ENCODE results near the gene ZNF41. TPM values are rescaled to one million over a fixed set of nuclear protein-coding genes. Genes with fewer than 3 reads are reported as not detected.

ZNF41 gene
- total and polyA plus RNA-seq, 12 donors: 3.1 to 19.3 (median 14.6) TPM

DNA sequence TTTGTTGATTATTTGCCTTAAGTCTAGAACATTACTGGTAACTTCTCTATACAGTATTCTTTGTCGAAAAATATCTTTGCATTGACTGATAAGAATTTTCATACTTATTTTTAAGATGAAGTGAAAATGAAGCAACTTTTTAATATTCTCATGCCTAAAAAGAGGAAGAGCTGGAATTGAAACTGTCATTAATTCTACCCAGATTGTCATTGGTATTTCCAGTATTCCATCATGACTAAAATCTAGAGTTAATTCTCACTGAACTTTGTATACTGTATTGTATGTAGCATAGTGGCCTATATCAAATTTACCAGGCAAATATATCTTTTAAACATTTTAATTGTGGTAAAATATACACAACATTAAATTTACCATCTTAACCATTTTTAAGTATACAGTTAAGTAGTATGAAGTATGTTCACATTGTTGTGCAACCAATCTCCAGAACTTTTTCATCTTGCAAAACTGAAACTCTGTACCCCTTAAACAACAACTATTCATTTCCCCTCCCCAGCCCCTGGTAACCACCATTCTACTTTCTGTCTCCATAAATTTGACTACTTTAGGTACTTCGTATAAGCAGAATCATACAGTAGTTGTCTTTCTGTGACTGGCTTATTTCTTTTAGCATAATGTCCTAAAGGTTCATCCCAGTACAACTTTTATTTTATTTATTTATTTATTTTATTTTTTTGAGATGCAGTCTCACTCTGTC, 24.3 kb upstream of the ZNF41 start:
- Histone ChIP-seq H3K27ac (no peak overlapping the region), H3K9me3 (no peaks in the 10 kb centered on the region), H3K4me1 (no peaks in the 10 kb centered on the region), H3K4me3 (no peak overlapping the region), H3K36me3 (no peaks in the 10 kb centered on the region), H3K27me3 (peaks cover 0 to 27% (median 0%) of the 10 kb centered on the region in 7 donors)
- DNase-seq (no peak), ATAC-seq (no peak)
- TF ChIP-seq, protein P1, sequence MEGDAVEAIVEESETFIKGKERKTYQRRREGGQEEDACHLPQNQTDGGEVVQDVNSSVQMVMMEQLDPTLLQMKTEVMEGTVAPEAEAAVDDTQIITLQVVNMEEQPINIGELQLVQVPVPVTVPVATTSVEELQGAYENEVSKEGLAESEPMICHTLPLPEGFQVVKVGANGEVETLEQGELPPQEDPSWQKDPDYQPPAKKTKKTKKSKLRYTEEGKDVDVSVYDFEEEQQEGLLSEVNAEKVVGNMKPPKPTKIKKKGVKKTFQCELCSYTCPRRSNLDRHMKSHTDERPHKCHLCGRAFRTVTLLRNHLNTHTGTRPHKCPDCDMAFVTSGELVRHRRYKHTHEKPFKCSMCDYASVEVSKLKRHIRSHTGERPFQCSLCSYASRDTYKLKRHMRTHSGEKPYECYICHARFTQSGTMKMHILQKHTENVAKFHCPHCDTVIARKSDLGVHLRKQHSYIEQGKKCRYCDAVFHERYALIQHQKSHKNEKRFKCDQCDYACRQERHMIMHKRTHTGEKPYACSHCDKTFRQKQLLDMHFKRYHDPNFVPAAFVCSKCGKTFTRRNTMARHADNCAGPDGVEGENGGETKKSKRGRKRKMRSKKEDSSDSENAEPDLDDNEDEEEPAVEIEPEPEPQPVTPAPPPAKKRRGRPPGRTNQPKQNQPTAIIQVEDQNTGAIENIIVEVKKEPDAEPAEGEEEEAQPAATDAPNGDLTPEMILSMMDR (IDR thresholded peaks at IDR 0.05): no peak
- 50 to 92% methylated on average over 2 of the region's 2 CpGs for WGBS, 2 donors
- intact Hi-C loops (cut with DNase I): no loop called here

DNA sequence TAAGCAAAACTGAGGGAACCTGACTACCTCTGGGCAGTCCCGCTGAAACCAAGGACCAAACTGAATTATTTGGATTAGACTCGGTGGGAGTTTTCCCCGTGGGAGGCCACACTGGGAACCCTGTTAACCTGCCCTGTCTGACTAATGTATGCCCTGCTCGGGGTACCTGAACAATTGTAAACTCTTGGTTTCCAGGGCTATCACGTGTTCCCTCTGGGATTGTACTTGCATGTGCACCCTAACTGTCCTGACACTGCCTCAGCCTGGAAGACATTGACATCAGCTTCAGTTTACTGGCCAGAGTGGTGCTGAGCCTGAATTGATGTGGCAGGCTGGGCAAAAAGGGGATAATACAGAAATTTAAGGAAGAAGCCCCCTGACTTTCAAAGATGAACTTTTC, 20.1 kb upstream of the ZNF41 start:
- Histone ChIP-seq H3K4me3 (no peak overlapping the region), H3K9me3 (no peaks in the 10 kb centered on the region), H3K36me3 (no peaks in the 10 kb centered on the region), H3K27ac (no peak overlapping the region), H3K4me1 (no peaks in the 10 kb centered on the region), H3K27me3 (peaks cover 0 to 29% (median 0%) of the 10 kb centered on the region in 7 donors)
- intact Hi-C loops (cut with DNase I): no loop called here
- no peak for DNase-seq
- 82 to 85% methylated on average over 5 of the region's 5 CpGs for WGBS, 2 donors
- TF ChIP-seq, protein P1 (IDR thresholded peaks at IDR 0.05): no peak
- ATAC-seq: no peak

DNA sequence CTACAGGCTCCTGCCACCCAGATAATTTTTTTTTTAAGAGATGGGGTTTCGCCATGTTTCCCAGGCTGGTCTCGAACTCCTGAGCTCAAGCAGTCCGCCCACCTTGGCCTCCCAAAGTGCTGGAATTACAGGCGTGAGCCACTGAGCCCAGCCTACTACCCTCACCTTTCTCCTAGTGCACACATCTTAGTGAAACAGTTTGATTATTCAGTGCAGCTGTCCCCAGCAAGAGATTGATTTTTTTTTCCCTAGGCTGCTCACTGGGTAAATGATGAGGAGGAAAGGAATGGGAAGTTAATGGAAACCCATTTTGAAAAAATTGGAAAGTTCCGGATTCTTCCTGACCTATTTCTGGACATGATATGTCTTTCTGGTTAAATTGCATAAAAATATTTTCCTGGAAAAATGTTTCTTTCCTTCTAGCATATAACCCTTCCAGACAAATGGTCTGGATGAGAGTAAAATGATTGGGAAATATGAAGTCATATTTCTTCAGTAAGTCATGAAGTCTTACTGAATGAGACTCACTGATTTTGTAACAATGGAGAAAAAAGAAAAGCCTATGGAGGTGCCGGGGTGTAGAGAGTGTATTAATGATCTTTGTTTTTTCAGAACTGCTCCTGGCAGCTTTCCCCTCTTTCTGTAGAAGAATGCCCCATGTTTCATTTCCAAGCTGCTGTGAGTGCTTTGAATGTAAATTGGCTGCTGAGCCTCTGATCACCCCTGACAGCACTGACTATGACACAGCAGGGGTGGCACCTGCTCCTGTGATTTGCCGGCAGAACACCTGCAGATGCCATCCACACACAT, 19.5 kb upstream of the ZNF41 start:
- DNase-seq (no peak), ATAC-seq (peak in 1 of 8 donors; percentile 51)
- Histone ChIP-seq H3K9me3 (no peaks in the 10 kb centered on the region), H3K27ac (no peak overlapping the region), H3K4me1 (no peaks in the 10 kb centered on the region), H3K4me3 (no peak overlapping the region), H3K27me3 (peaks cover 0 to 29% (median 0%) of the 10 kb centered on the region in 7 donors), H3K36me3 (no peaks in the 10 kb centered on the region)
- intact Hi-C loops (cut with DNase I): no loop called here
- TF ChIP-seq, protein P1 (IDR thresholded peaks at IDR 0.05): no peak
- WGBS, 2 donors: 86 to 92% methylated on average over 7 of the region's 7 CpGs

DNA sequence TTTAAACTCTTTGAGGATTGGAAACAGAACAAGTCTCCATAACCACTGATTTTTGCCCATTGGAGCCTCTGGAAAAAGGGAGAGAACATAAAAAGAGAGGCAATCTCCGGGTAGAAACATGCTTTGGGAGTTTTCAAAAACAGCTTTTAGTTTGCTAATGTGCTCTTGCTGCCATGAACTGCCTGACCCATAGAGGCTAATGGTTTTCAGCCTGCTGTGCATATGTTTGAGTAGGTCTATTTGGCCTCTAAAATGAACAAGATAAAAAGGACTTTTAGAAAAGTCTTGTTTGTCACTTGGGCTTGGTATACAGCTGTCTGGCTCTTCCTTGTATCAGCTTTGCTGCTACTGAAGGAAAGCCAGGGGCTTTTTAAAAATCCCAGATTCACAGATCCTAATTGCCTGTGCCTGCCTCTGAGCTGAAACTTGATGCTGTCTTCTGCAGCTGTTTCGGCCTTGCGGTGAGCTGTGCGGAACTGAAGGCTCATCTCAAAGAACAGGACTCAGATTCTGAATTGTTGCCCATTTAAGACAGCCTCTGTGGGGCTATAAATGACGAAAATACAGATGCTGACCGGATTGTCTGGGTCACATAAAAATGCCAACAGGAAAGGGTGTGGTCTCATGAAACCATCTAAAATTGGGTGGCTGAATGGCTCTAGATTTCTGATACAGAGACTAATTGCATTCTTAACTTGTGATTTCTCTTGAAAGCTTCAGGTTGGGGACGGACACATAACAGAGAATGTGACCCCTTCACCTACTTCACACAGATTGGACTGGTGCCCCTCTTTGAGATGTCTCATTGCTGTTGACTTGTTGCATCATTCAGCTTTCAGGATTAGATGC, 18.4 kb upstream of the ZNF41 start:
- intact Hi-C loops (cut with DNase I): no loop called here
- H3K27ac ChIP-seq: peak overlapping the region in 1 of 10 donors; percentile 21
- ATAC-seq: peak in 1 of 8 donors; percentile 27

More for the DNA sequence above, 18.4 kb upstream of the ZNF41 start:
- no peaks in the 10 kb centered on the region for H3K9me3 ChIP-seq
- TF ChIP-seq, protein P1 (IDR thresholded peaks at IDR 0.05): no peak
- 34 to 42% methylated on average over 7 of the region's 7 CpGs for WGBS, 2 donors
- DNase-seq: no peak
- no peak overlapping the region for H3K4me3 ChIP-seq
- H3K36me3 ChIP-seq: no peaks in the 10 kb centered on the region
- H3K27me3 ChIP-seq: peaks cover 0 to 29% (median 0%) of the 10 kb centered on the region in 7 donors
- no peaks in the 10 kb centered on the region for H3K4me1 ChIP-seq

Measured in heart right ventricle (tissue), 16 donors.